H1 (cell line): ENCODE data around the gene MMS19.
"Not testable (repeated sequence)": the region's sequence is repeated elsewhere in the genome, so short reads cannot be mapped to it uniquely, and the experiment has no call there.

Experiments used
- ATF3 ChIP-seq: IDR thresholded peaks from 2 replicates; pipeline ENCODE4 v1.6.1; 2011; ENCODE audit warnings: low read depth, mild to moderate bottlenecking, low read length; ENCODE audit not compliant: insufficient read depth
- CTCF ChIP-seq, 3 experiments: IDR thresholded peaks; 1 replicate in 2 of 3; 2 replicates in 1 of 3; pipeline versions ENCODE4 v1.5.1 to v1.6.1; 2011; ENCODE audit warnings: low read length in 3 of 3, mild to moderate bottlenecking in 3 of 3, inconsistent platforms in 2 of 3, low read depth in 1 of 3, moderate library complexity in 1 of 3; ENCODE audit not compliant: insufficient read depth in 1 of 3; ENCODE audit errors: control extremely low read depth in 1 of 3
- EP300 ChIP-seq, 2 experiments: IDR thresholded peaks; 1 replicate in 1 of 2; 2 replicates in 1 of 2; pipeline ENCODE4 v1.6.1; 2011 to 2012; ENCODE audit warnings: low read depth in 2 of 2, low read length in 2 of 2, mild to moderate bottlenecking in 2 of 2, borderline replicate concordance in 1 of 2, inconsistent platforms in 1 of 2, moderate library complexity in 1 of 2
- EZH2 ChIP-seq: fragments of 200-600 bp; sonication (generic); IDR thresholded peaks from 2 replicates; pipeline ENCODE4 v1.7.1; 2012; ENCODE audit warnings: low read depth, mild to moderate bottlenecking, moderate library complexity, low read length, inconsistent platforms; ENCODE audit not compliant: severe bottlenecking
- GABPA ChIP-seq: IDR thresholded peaks from 2 replicates; pipeline ENCODE4 v1.6.1; 2011; ENCODE audit warnings: mild to moderate bottlenecking, low read length, moderate library complexity, borderline replicate concordance; ENCODE audit not compliant: insufficient read depth
- JUN ChIP-seq: IDR thresholded peaks from 2 replicates; pipeline ENCODE4 v1.6.1; 2011; ENCODE audit warnings: low read depth, mild to moderate bottlenecking, improper control_type of control experiment, low read length
- POLR2A ChIP-seq, 2 experiments: IDR thresholded peaks; 1 replicate in 1 of 2; 2 replicates in 1 of 2; pipeline ENCODE4 v1.6.1; 2011; ENCODE audit warnings: low read depth in 2 of 2, low read length in 2 of 2, mild to moderate bottlenecking in 2 of 2; ENCODE audit errors: control extremely low read depth in 1 of 2
- POLR2AphosphoS5 ChIP-seq: IDR thresholded peaks from 2 replicates; pipeline ENCODE4 v1.6.1; 2011; ENCODE audit warnings: low read depth, low read length
- SIN3A ChIP-seq, 2 experiments: IDR thresholded peaks in 1 of 2; conservative IDR thresholded peaks in 1 of 2; 2 replicates each; pipeline ENCODE4 v1.6.1; 2011 to 2012; ENCODE audit warnings: low read length in 2 of 2, improper control_type of control experiment in 1 of 2, low read depth in 1 of 2, mild to moderate bottlenecking in 1 of 2
- SP1 ChIP-seq: IDR thresholded peaks from 2 replicates; pipeline ENCODE4 v1.6.1; 2011; ENCODE audit warnings: low read depth, low read length
- TBP ChIP-seq: IDR thresholded peaks from 2 replicates; pipeline ENCODE4 v1.6.1; 2011; ENCODE audit warnings: low read depth, low read length, improper control_type of control experiment

- TF ChIP-seq POLR2AphosphoS5; ATF3; EP300 (IDR thresholded peaks at IDR 0.05; ENCODE audit: borderline replicate concordance in 1 of 2, low read depth in 2 of 2, low read length in 2 of 2); GABPA; SIN3A (conservative IDR thresholded peaks at IDR 0.05 in 1 of 2, IDR thresholded peaks at IDR 0.05 in 1 of 2; ENCODE audit: low read depth in 1 of 2, low read length in 2 of 2); POLR2A (IDR thresholded peaks at IDR 0.05; ENCODE audit: control extremely low read depth in 1 of 2, low read depth in 2 of 2, low read length in 2 of 2); EZH2; SP1; CTCF (IDR thresholded peaks at IDR 0.05; ENCODE audit: control extremely low read depth in 1 of 3, insufficient read depth in 1 of 3, low read depth in 1 of 3, low read length in 3 of 3); JUN; TBP: not testable (repeated sequence)
Measured at GRCh38 chr10:97468781-97469180, 29.4 kb downstream of the MMS19 start.
